Spleen (tissue), 11 donors: ENCODE data around the gene SEC62. TPM values are rescaled to one million over a fixed set of nuclear protein-coding genes. Genes with fewer than 3 reads are reported as not detected.

Experiments
- DNase-seq: peaks from one replicate; pipeline ENCODE4 v3.0.0-alpha.2; 2020
- H3K27ac ChIP-seq, 8 donors: fragments of 200-600 bp; sonication (generic) in 7 of 8; 1 replicate in 4 of 8; 2 replicates in 4 of 8; pipeline versions ENCODE4 v1.5.0 to v1.8.0; 2016 to 2021; ENCODE audit warnings: inconsistent platforms in 4 of 8, mild to moderate bottlenecking in 4 of 8, moderate library complexity in 1 of 8
- H3K27me3 ChIP-seq, 7 donors: fragments of 200-600 bp; sonication (generic) in 6 of 7; replicated peaks in 1 of 7; 1 replicate in 4 of 7; 2 replicates in 3 of 7; pipeline versions ENCODE4 v1.5.0 to v1.8.0; 2016 to 2021; ENCODE audit warnings: inconsistent platforms in 3 of 7, mild to moderate bottlenecking in 1 of 7
- H3K36me3 ChIP-seq, 6 donors: fragments of 200-600 bp; sonication (generic) in 5 of 6; 1 replicate in 4 of 6; 2 replicates in 2 of 6; pipeline versions ENCODE4 v1.5.0 to v1.8.0; 2016 to 2021; ENCODE audit warnings: inconsistent platforms in 2 of 6
- H3K4me1 ChIP-seq, 6 donors: fragments of 200-600 bp; sonication (generic) in 5 of 6; 1 replicate in 3 of 6; 2 replicates in 3 of 6; pipeline versions ENCODE4 v1.5.0 to v1.8.0; 2016 to 2021; ENCODE audit warnings: inconsistent platforms in 3 of 6
- H3K4me3 ChIP-seq, 8 donors: fragments of 200-600 bp; sonication (generic) in 7 of 8; 1 replicate in 4 of 8; 2 replicates in 4 of 8; pipeline versions ENCODE4 v1.5.0 to v1.8.0; 2016 to 2021; ENCODE audit warnings: inconsistent platforms in 4 of 8, mild to moderate bottlenecking in 4 of 8, moderate library complexity in 2 of 8
- H3K9me3 ChIP-seq, 8 donors: fragments of 200-600 bp; sonication (generic) in 7 of 8; 1 replicate in 4 of 8; 2 replicates in 4 of 8; pipeline versions ENCODE4 v1.5.0 to v1.8.0; 2016 to 2021; ENCODE audit warnings: inconsistent platforms in 4 of 8
- CTCF ChIP-seq, 11 experiments: fragments of 200-600 bp in 7 of 11; fragments of 450-650 bp in 4 of 11; sonication (generic) in 4 of 11; IDR thresholded peaks in 8 of 11; conservative IDR thresholded peaks in 3 of 11; 1 replicate in 7 of 11; 2 replicates in 4 of 11; pipeline versions ENCODE4 v1.4.0 to v1.8.0; 2016 to 2021; ENCODE audit warnings: antibody characterized with exemption in 11 of 11, inconsistent platforms in 4 of 11, mild to moderate bottlenecking in 1 of 11
- POLR2A ChIP-seq, 3 donors: fragments of 450-650 bp; IDR thresholded peaks; one replicate each; pipeline ENCODE4 v1.5.1; 2017; ENCODE audit warnings: antibody characterized with exemption in 3 of 3, mild to moderate bottlenecking in 1 of 3
- POLR2AphosphoS5 ChIP-seq, 3 donors: sonication (generic); formaldehyde crosslinking; IDR thresholded peaks; one replicate each; pipeline ENCODE4 v1.5.1; 2017; ENCODE audit warnings: antibody characterized with exemption in 3 of 3
- WGBS, 5 donors: extraction: QIAGEN DNeasy Blood & Tissue Kit in 3 of 5; methylation state at CpG; one replicate each; pipeline versions ENCODE4 v1.1.5 to v1.1.7; 2013 to 2018; 5-methylcytosine and 5-hydroxymethylcytosine counted together
- intact Hi-C: fragments of 100-400 bp; cut with DNase I; formaldehyde crosslinking; loops from one replicate; pipeline ENCODE4 v1.15.0; 2023; ENCODE audit warnings: low total_unique reads
- polyA plus RNA-seq, 3 donors: library from polyadenylated mRNA; stranded (reverse); fragments of 200-250 nt; gene quantifications; one replicate each; pipeline ENCODE4 v1.2.1, GENCODE V29; 2013
- total RNA-seq, 7 donors: library from RNA; depleted of rRNA in 3 of 7; stranded (reverse); fragments of >200 nt in 3 of 7; fragmentation: NEBNext Ultra II Directional in 4 of 7; extraction: Animal tissue kit (Norgen Biotek cat#: 25700) in 4 of 7; gene quantifications; one replicate each; pipeline versions ENCODE4 v1.1.0 to v1.2.1, GENCODE V29; 2016 to 2021
- donor health status: healthy with polysubstance abuse.
- donor health status: DM: no; HTN: no; CAD: no; lungs with moderate emphysema.
- donor health status: DM: no; HTN: no; CAD: no.
- donor health status: Bipolar disorder and iron deficiency.
- donor health status: healthy.
- donor health status: DM: no; HTN: no; CAD: no.
- donor health status: DM: yes; HTN: yes; CAD: no.

Gene SEC62
- total and polyA plus RNA-seq, 10 donors, result 32.8 to 178 (median 105) TPM

- intact Hi-C loops, result no loop called here
- peak overlapping the region in 7 of 8 donors; percentile 18 to 88 (median 60) for H3K27ac ChIP-seq
- 41 to 90% (median 80%) methylated on average over 1 of the region's 1 CpG for WGBS, 5 donors
- H3K4me1 ChIP-seq, result peaks cover 0 to 42% (median 21%) of the 10 kb centered on the region in 6 donors
- H3K27me3 ChIP-seq, result no peaks in the 10 kb centered on the region
- H3K9me3 ChIP-seq, result no peaks in the 10 kb centered on the region
- DNase-seq, result no peak
- no peaks in the 10 kb centered on the region for H3K36me3 ChIP-seq
- TF ChIP-seq CTCF (IDR thresholded peaks at IDR 0.05 in 8 of 11, conservative IDR thresholded peaks at IDR 0.05 in 3 of 11) (no peak), POLR2A (IDR thresholded peaks at IDR 0.05) (no peak), POLR2AphosphoS5 (IDR thresholded peaks at IDR 0.05) (peak in 1 of 3 donors; percentile 19)
- no peak overlapping the region for H3K4me3 ChIP-seq
These were observed 14.6 kb upstream of the SEC62 start for GRCh38 chr3:169952045-169952444.

GRCh38 chr3:169953462-169954141, 13.0 kb upstream of the SEC62 start:
- WGBS, 5 donors, result 59 to 81% (median 74%) methylated on average over 3 of the region's 3 CpGs
- peak overlapping the region in 1 of 8 donors; percentile 11 for H3K4me3 ChIP-seq
- DNase-seq, result no peak
- no peak for TF ChIP-seq POLR2A (IDR thresholded peaks at IDR 0.05)
- TF ChIP-seq CTCF (IDR thresholded peaks at IDR 0.05 in 8 of 11, conservative IDR thresholded peaks at IDR 0.05 in 3 of 11), result no peak
- no peak for TF ChIP-seq POLR2AphosphoS5 (IDR thresholded peaks at IDR 0.05)
- H3K4me1 ChIP-seq, result peaks cover 0 to 45% (median 19%) of the 10 kb centered on the region in 6 donors
- H3K27ac ChIP-seq, result peak overlapping the region; percentile 53 to 88 (median 84)
- no peaks in the 10 kb centered on the region for H3K9me3 ChIP-seq
- intact Hi-C loops, result no loop called here
- H3K27me3 ChIP-seq, result no peaks in the 10 kb centered on the region
- no peaks in the 10 kb centered on the region for H3K36me3 ChIP-seq

GRCh38 chr3:169954142-169954756, 12.4 kb upstream of the SEC62 start:
- Histone ChIP-seq H3K9me3 (no peaks in the 10 kb centered on the region), H3K36me3 (no peaks in the 10 kb centered on the region), H3K27me3 (no peaks in the 10 kb centered on the region), H3K4me1 (peaks cover 0 to 39% (median 16%) of the 10 kb centered on the region in 6 donors), H3K27ac (peak overlapping the region; percentile 53 to 88 (median 84)), H3K4me3 (peak overlapping the region in 1 of 8 donors; percentile 11)
- TF ChIP-seq POLR2A (IDR thresholded peaks at IDR 0.05) (no peak), POLR2AphosphoS5 (IDR thresholded peaks at IDR 0.05) (no peak), CTCF (IDR thresholded peaks at IDR 0.05 in 8 of 11, conservative IDR thresholded peaks at IDR 0.05 in 3 of 11) (no peak)
- intact Hi-C loops, result no loop called here
- 25 to 37% (median 34%) methylated on average over 6 of the region's 6 CpGs for WGBS, 5 donors
- no peak for DNase-seq

- Histone ChIP-seq H3K36me3 (no peaks in the 10 kb centered on the region), H3K9me3 (no peaks in the 10 kb centered on the region), H3K27me3 (no peaks in the 10 kb centered on the region), H3K27ac (peak overlapping the region in 3 of 8 donors; percentile 84 to 88 (median 84)), H3K4me3 (no peak overlapping the region), H3K4me1 (peaks cover 0 to 32% (median 15%) of the 10 kb centered on the region in 6 donors)
- DNase-seq, result no peak
- TF ChIP-seq POLR2AphosphoS5 (IDR thresholded peaks at IDR 0.05), result no peak
- TF ChIP-seq CTCF (IDR thresholded peaks at IDR 0.05 in 8 of 11, conservative IDR thresholded peaks at IDR 0.05 in 3 of 11), result no peak
- no peak for TF ChIP-seq POLR2A (IDR thresholded peaks at IDR 0.05)
- intact Hi-C loops, result no loop called here
- WGBS, 5 donors, result 76 to 92% (median 88%) methylated on average over 2 of the region's 2 CpGs
These were observed 11.2 kb upstream of the SEC62 start for GRCh38 chr3:169955406-169955805.
